Upper lobe of left lung (tissue), 4 donors: ENCODE measurements around the gene EVC2.

Experiments
- EP300 ChIP-seq, 4 donors: sonication (generic); formaldehyde crosslinking; IDR thresholded peaks; one replicate each; pipeline ENCODE4 v1.5.1; 2017; ENCODE audit warnings: antibody characterized with exemption in 4 of 4, control low read depth in 2 of 4
- TF ChIP-seq, protein P1 (sequence below), 6 experiments: fragments of 450-650 bp in 4 of 6; fragments of 200-600 bp in 2 of 6; sonication (generic) in 2 of 6; IDR thresholded peaks; one replicate each; pipeline ENCODE4 v1.5.1; 2016 to 2019; ENCODE audit warnings: antibody characterized with exemption in 6 of 6

DNA sequence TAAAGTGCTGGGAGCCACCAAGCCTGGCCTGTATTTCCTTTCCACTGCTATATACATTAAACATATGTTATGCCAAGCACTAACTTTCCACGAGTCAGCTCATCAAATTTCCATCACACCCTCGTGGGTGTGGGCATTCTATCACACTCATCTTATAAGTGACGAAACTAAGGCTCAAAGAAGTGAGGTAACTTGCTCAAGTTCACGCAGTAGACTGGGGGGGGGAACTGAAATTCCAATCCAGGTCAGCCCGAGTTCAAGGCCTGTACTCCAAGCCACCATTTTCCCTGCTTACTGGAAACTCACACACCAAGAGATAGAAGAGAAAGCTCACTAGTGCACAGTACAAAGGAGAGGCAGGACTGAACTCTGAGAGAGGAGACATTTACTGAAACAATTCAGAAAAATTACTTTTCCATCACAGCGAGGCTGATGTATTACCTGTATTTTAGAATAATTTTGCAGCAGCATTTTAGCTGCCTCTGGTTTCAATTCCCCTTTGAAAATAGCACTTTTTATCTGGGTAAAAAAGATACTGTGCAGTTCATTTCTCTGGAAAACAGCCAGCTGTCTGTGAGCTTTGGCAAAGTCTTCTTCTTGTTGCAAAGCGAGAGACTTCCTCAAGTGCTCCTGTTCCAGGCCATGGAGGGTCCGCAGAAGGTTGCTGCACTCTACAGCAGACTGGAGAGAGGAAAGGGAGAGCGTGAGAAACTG is 76.8 kb downstream of the EVC2 start:
- TF ChIP-seq, protein P1, sequence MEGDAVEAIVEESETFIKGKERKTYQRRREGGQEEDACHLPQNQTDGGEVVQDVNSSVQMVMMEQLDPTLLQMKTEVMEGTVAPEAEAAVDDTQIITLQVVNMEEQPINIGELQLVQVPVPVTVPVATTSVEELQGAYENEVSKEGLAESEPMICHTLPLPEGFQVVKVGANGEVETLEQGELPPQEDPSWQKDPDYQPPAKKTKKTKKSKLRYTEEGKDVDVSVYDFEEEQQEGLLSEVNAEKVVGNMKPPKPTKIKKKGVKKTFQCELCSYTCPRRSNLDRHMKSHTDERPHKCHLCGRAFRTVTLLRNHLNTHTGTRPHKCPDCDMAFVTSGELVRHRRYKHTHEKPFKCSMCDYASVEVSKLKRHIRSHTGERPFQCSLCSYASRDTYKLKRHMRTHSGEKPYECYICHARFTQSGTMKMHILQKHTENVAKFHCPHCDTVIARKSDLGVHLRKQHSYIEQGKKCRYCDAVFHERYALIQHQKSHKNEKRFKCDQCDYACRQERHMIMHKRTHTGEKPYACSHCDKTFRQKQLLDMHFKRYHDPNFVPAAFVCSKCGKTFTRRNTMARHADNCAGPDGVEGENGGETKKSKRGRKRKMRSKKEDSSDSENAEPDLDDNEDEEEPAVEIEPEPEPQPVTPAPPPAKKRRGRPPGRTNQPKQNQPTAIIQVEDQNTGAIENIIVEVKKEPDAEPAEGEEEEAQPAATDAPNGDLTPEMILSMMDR (IDR thresholded peaks at IDR 0.05): no peak
- TF ChIP-seq EP300 (IDR thresholded peaks at IDR 0.05): no peak
